Measurements from ENCODE around the gene ZBTB8A. TPM values are rescaled to one million over a fixed set of nuclear protein-coding genes. Genes with fewer than 3 reads are reported as not detected.
"Not testable (repeated sequence)": the region's sequence is repeated elsewhere in the genome, so short reads cannot be mapped to it uniquely, and the experiment has no call there.

The ZBTB8A gene
- total and polyA plus RNA-seq, 10 of the 15 experiments (the other 5 are each of a cell fraction or from before 2014, with no cell fraction given) = 0.48 to 4.7 (median 2.4) TPM

DNA sequence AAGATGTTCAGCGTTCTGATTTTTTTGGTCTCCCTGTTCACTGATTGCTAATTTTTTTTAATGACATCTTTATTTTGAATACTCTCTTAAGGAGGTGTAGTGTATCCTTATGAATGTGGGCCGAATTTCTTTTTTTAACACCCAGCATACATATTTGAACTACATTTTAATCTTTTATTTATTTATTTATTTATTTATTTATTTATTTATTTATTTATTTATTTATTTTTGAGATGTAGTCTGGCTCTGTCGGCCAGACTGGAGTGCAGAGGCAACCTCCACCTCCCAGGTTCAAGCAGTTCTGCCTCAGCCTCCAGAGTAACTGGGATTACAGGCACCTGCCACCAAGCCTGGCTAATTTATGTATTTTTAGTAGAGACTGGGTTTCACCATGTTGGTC is 15.1 kb downstream of the ZBTB8A start:
- ChIA-PET SMC1A (ENCODE audit: uncharacterized antibody, unreplicated experiment) (no interaction called here), RAD21 (ENCODE audit: unreplicated experiment) (no interaction called here), POLR2A (no interaction called here), CTCF (no interaction called here)
- no peak for FAIRE-seq
- in situ Hi-C loops (cut with MboI) (no loop called here), intact Hi-C loops (cut with micrococcal nuclease; ENCODE audit: unreplicated experiment) (no loop called here)
- Histone ChIP-seq H3K4me1 (ENCODE audit: control insufficient read depth, insufficient read depth, low read length) (no peaks in the 10 kb centered on the region), H4K20me1 (ENCODE audit: control insufficient read depth, insufficient read depth) (no peaks in the 10 kb centered on the region), H3K9ac (ENCODE audit: control insufficient read depth, insufficient read depth, low read length) (no peak overlapping the region), H2AFZ (ENCODE audit: control insufficient read depth, low read depth, low read length) (no peak overlapping the region), H3K4me3 (no peak overlapping the region), H3K9me3 (replicated peaks; ENCODE audit: control insufficient read depth, insufficient read depth, low read length) (no peaks in the 10 kb centered on the region), H3K27ac (ENCODE audit: control insufficient read depth, insufficient read depth) (no peak overlapping the region), H3K36me3 (ENCODE audit: control insufficient read depth in 2 of 2, insufficient read depth in 2 of 2, low read length in 1 of 2) (no peaks in the 10 kb centered on the region), H3K79me2 (ENCODE audit: control insufficient read depth, insufficient read depth, low read length) (no peaks in the 10 kb centered on the region), H3K4me2 (ENCODE audit: control insufficient read depth, insufficient read depth) (no peak overlapping the region), H3K27me3 (replicated peaks in 1 of 2; ENCODE audit: control insufficient read depth in 2 of 2, insufficient read depth in 2 of 2, low read length in 1 of 2) (no peaks in the 10 kb centered on the region)
- ATAC-seq = no peak
- WGBS (ENCODE audit: insufficient coverage, insufficient replicate concordance, low lambda C conversion rate, missing lambda C conversion rate) = 97% methylated on average over 3 of the region's 3 CpGs
- DNase-seq (ENCODE audit: low read depth, low spot score) = no peak
- TF ChIP-seq, protein P1, sequence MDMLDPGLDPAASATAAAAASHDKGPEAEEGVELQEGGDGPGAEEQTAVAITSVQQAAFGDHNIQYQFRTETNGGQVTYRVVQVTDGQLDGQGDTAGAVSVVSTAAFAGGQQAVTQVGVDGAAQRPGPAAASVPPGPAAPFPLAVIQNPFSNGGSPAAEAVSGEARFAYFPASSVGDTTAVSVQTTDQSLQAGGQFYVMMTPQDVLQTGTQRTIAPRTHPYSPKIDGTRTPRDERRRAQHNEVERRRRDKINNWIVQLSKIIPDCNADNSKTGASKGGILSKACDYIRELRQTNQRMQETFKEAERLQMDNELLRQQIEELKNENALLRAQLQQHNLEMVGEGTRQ (IDR thresholded peaks at IDR 0.05; ENCODE audit: borderline replicate concordance, low read depth, low read length) = no peak
- TF ChIP-seq NFYB (IDR thresholded peaks at IDR 0.05; ENCODE audit: insufficient read depth, low read depth, low read length) = no peak
- no peak for TF ChIP-seq BACH1 (IDR thresholded peaks at IDR 0.05; ENCODE audit: borderline replicate concordance)
- no peak for TF ChIP-seq SPI1 (IDR thresholded peaks at IDR 0.05; ENCODE audit: borderline replicate concordance, insufficient read depth, low read depth, low read length)
- no peak for TF ChIP-seq CHD1 (IDR thresholded peaks at IDR 0.05; ENCODE audit: low read depth, low read length)
- TF ChIP-seq CREM (IDR thresholded peaks at IDR 0.05; ENCODE audit: low read depth) = no peak
- no peak for TF ChIP-seq CREB1 (IDR thresholded peaks at IDR 0.05; ENCODE audit: low read depth)
- no peak for TF ChIP-seq PML (IDR thresholded peaks at IDR 0.05; ENCODE audit: low read length)
- TF ChIP-seq, protein P2, sequence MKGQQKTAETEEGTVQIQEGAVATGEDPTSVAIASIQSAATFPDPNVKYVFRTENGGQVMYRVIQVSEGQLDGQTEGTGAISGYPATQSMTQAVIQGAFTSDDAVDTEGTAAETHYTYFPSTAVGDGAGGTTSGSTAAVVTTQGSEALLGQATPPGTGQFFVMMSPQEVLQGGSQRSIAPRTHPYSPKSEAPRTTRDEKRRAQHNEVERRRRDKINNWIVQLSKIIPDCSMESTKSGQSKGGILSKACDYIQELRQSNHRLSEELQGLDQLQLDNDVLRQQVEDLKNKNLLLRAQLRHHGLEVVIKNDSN (IDR thresholded peaks at IDR 0.05; ENCODE audit: borderline replicate concordance, extremely low read length, insufficient read depth, low read depth, low read length) = no peak
- TF ChIP-seq FOXK2 (IDR thresholded peaks at IDR 0.05) = no peak
- TF ChIP-seq ZBED1 (IDR thresholded peaks at IDR 0.05; ENCODE audit: borderline replicate concordance) = no peak
- no peak for TF ChIP-seq TCF3 (IDR thresholded peaks at IDR 0.05; ENCODE audit: borderline replicate concordance, insufficient read depth, low read depth, low read length)
- no TSS peak for BruUV-seq (replicated peaks)

DNA sequence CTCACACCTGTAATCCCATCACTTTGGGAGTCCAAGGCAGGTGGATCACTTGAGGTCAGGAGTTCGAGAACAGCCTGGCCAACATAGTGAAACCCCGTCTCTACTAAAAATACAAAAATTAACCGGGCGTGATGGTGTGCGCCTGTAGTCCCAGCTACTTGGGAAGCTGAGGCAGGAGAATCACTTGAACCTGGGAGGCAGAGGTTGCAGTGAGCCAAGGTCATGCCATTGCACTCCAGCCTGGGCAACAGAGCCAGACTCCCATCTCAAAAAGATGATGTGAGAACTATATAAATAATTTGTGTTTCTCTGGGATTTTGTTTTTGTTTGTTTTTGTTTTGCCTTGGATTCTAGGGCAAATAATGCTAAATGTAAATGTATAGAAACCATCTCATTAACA is 17.8 kb downstream of the ZBTB8A start:
- H3K36me3 ChIP-seq (ENCODE audit: control insufficient read depth in 2 of 2, insufficient read depth in 2 of 2, low read length in 1 of 2); CTCF ChIA-PET; POLR2A ChIA-PET; H3K79me2 ChIP-seq (ENCODE audit: control insufficient read depth, insufficient read depth, low read length); H3K4me3 ChIP-seq; H4K20me1 ChIP-seq (ENCODE audit: control insufficient read depth, insufficient read depth); H3K27ac ChIP-seq (ENCODE audit: control insufficient read depth, insufficient read depth); SMC1A ChIA-PET (ENCODE audit: uncharacterized antibody, unreplicated experiment); intact Hi-C loops (cut with micrococcal nuclease; ENCODE audit: unreplicated experiment); in situ Hi-C loops (cut with MboI); BruUV-seq (replicated peaks); H3K9me3 ChIP-seq (replicated peaks; ENCODE audit: control insufficient read depth, insufficient read depth, low read length); H2AFZ ChIP-seq (ENCODE audit: control insufficient read depth, low read depth, low read length); DNase-seq (ENCODE audit: low read depth, low spot score); ATAC-seq; FAIRE-seq; RAD21 ChIA-PET (ENCODE audit: unreplicated experiment); H3K9ac ChIP-seq (ENCODE audit: control insufficient read depth, insufficient read depth, low read length); H3K27me3 ChIP-seq (replicated peaks in 1 of 2; ENCODE audit: control insufficient read depth in 2 of 2, insufficient read depth in 2 of 2, low read length in 1 of 2); H3K4me2 ChIP-seq (ENCODE audit: control insufficient read depth, insufficient read depth); H3K4me1 ChIP-seq (ENCODE audit: control insufficient read depth, insufficient read depth, low read length): not testable (repeated sequence)
- WGBS (ENCODE audit: insufficient coverage, insufficient replicate concordance, low lambda C conversion rate, missing lambda C conversion rate) = 75% methylated on average over 5 of the region's 5 CpGs
